WTC11 (cell line): ENCODE data around the gene INPPL1. TPM values are rescaled to one million over a fixed set of nuclear protein-coding genes. Genes with fewer than 3 reads are reported as not detected.
"Not testable (repeated sequence)": the region's sequence is repeated elsewhere in the genome, so short reads cannot be mapped to it uniquely, and the experiment has no call there.

Experiments
- ATAC-seq: fragments of 200-7000 bp; cut with Tn5 transposase; 2 replicates; pipeline ENCODE4 v1.10.0; 2021; ENCODE audit warnings: mild to moderate bottlenecking, moderate library complexity
- CTCF ChIA-PET: fragments of 300-600 bp; sonication (Branson Sonifier 250); formaldehyde crosslinking; loops from one replicate; lab custom pipeline; 2021; ENCODE audit warnings: antibody characterized with exemption; lab: Charles Lee
- POLR2A ChIA-PET: fragments of 350-600 bp; sonication (Branson Sonifier 250); formaldehyde crosslinking; loops from one replicate; lab custom pipeline; 2021; ENCODE audit warnings: antibody characterized with exemption; lab: Charles Lee
- DNase-seq: peaks from one replicate; pipeline ENCODE4 v3.0.0; 2021; ENCODE audit warnings: low spot score
- H3K27ac Mint-ChIP-seq: 2 replicates; pipeline ENCODE4 v1.8.0; 2021; ENCODE audit warnings: mixed read lengths
- H3K27me3 Mint-ChIP-seq: 2 replicates; pipeline ENCODE4 v1.8.0; 2021; ENCODE audit warnings: low read depth, mild to moderate bottlenecking, moderate library complexity, mixed read lengths
- H3K36me3 Mint-ChIP-seq: 2 replicates; pipeline ENCODE4 v1.8.0; 2021; ENCODE audit warnings: mixed read lengths
- H3K4me1 Mint-ChIP-seq: 2 replicates; pipeline ENCODE4 v1.8.0; 2022; ENCODE audit warnings: mixed read lengths
- H3K4me3 Mint-ChIP-seq: 2 replicates; pipeline ENCODE4 v1.8.0; 2021; ENCODE audit warnings: mild to moderate bottlenecking, moderate library complexity, mixed read lengths
- H3K9me3 Mint-ChIP-seq: 2 replicates; pipeline ENCODE4 v1.8.0; 2021; ENCODE audit warnings: mixed read lengths
- ERG ChIP-seq: fragments of 250-450 bp; sonication (Bioruptor Pico); IDR thresholded peaks from 2 replicates; pipeline ENCODE4 v1.8.0; 2021; ENCODE audit warnings: mild to moderate bottlenecking
- MYBL2 ChIP-seq: sonication (generic); formaldehyde crosslinking; IDR thresholded peaks from 2 replicates; pipeline ENCODE4 v1.8.1; 2023; ENCODE audit warnings: mild to moderate bottlenecking, moderate library complexity, missing genetic modification reagents
- NFATC4 ChIP-seq: fragments of 250-450 bp; sonication (Bioruptor Pico); IDR thresholded peaks from 2 replicates; pipeline ENCODE4 v1.9.0; 2021; ENCODE audit warnings: mild to moderate bottlenecking
- NFYB ChIP-seq: sonication (generic); formaldehyde crosslinking; conservative IDR thresholded peaks from 2 replicates; pipeline ENCODE4 v1.8.0; 2022; ENCODE audit warnings: low read depth, missing genetic modification reagents
- NR1H2 ChIP-seq: sonication (generic); formaldehyde crosslinking; IDR thresholded peaks from 2 replicates; pipeline ENCODE4 v1.9.0; 2021; ENCODE audit warnings: mild to moderate bottlenecking, moderate library complexity, missing genetic modification reagents
- PREB ChIP-seq: sonication (generic); formaldehyde crosslinking; IDR thresholded peaks from 2 replicates; pipeline ENCODE4 v1.8.1; 2022; ENCODE audit warnings: mild to moderate bottlenecking, missing genetic modification reagents, moderate library complexity, borderline replicate concordance
- PRRX2 ChIP-seq: fragments of 250-450 bp; sonication (Bioruptor Pico); IDR thresholded peaks from 2 replicates; pipeline ENCODE4 v1.8.0; 2021; ENCODE audit warnings: mild to moderate bottlenecking
- SMAD3 ChIP-seq: sonication (generic); formaldehyde crosslinking; IDR thresholded peaks from 2 replicates; pipeline ENCODE4 v1.8.0; 2022; ENCODE audit warnings: missing genetic modification reagents, mild to moderate bottlenecking, borderline replicate concordance
- SP1 ChIP-seq: sonication (generic); formaldehyde crosslinking; conservative IDR thresholded peaks from 2 replicates; pipeline ENCODE4 v1.8.1; 2022; ENCODE audit warnings: missing genetic modification reagents
- ZNF121 ChIP-seq: sonication (generic); formaldehyde crosslinking; IDR thresholded peaks from 2 replicates; pipeline ENCODE4 v1.8.0; 2023; ENCODE audit warnings: missing genetic modification reagents
- ZNF138 ChIP-seq: sonication (generic); formaldehyde crosslinking; conservative IDR thresholded peaks from 2 replicates; pipeline ENCODE4 v1.8.1; 2022; ENCODE audit warnings: mild to moderate bottlenecking, moderate library complexity, missing genetic modification reagents
- ZNF232 ChIP-seq: sonication (generic); formaldehyde crosslinking; IDR thresholded peaks from 2 replicates; pipeline ENCODE4 v1.8.0; 2022; ENCODE audit warnings: mild to moderate bottlenecking, missing genetic modification reagents
- ZNF263 ChIP-seq: sonication (generic); formaldehyde crosslinking; IDR thresholded peaks from 2 replicates; pipeline ENCODE4 v1.8.1; 2022; ENCODE audit warnings: low read depth, mild to moderate bottlenecking, moderate library complexity, missing genetic modification reagents
- ZNF416 ChIP-seq: fragments of 250-450 bp; sonication (Bioruptor Pico); IDR thresholded peaks from 2 replicates; pipeline ENCODE4 v1.9.0; 2021; ENCODE audit warnings: mild to moderate bottlenecking, inconsistent platforms
- total RNA-seq: library from RNA; stranded (reverse); gene quantifications from 3 replicates; pipeline ENCODE4 v1.2.3, GENCODE V29; 2021
- TF ChIP-seq, protein P1 (sequence below): fragments of 250-450 bp; sonication (Bioruptor Pico); IDR thresholded peaks from 2 replicates; pipeline ENCODE4 v1.9.0; 2021; ENCODE audit warnings: moderate library complexity, mild to moderate bottlenecking, inconsistent platforms, borderline replicate concordance
- TF ChIP-seq, protein P2 (sequence below): sonication (generic); formaldehyde crosslinking; IDR thresholded peaks from 2 replicates; pipeline ENCODE4 v1.8.0; 2022; ENCODE audit warnings: mild to moderate bottlenecking, missing genetic modification reagents
- TF ChIP-seq, protein P3 (sequence below): sonication (generic); formaldehyde crosslinking; IDR thresholded peaks from 2 replicates; pipeline ENCODE4 v1.8.0; 2023; ENCODE audit warnings: mild to moderate bottlenecking, missing genetic modification reagents
- TF ChIP-seq, protein P4 (sequence below): fragments of 200-600 bp; IDR thresholded peaks from 2 replicates; pipeline ENCODE4 v1.8.0; 2022; ENCODE audit warnings: antibody characterized with exemption

INPPL1 gene
- total RNA-seq, 1 experiment from 2014 or later, result 136 TPM

GRCh38 chr11:72204886-72205285, 19.7 kb upstream of the INPPL1 start:
- Mint-ChIP-seq H3K27me3 (no peaks in the 10 kb centered on the region; the same call in 1 of the 2 replicates), H3K4me1 (no peaks in the 10 kb centered on the region), H3K4me3 (no peak overlapping the region), H3K27ac (no peak overlapping the region), H3K36me3 (no peaks in the 10 kb centered on the region), H3K9me3 (peaks cover 11% of the 10 kb centered on the region)
- TF ChIP-seq ERG (CRISPR knock-in tag) (no peak), MYBL2 (CRISPR knock-in tag) (no peak), ZNF232 (CRISPR knock-in tag) (no peak), ZNF121 (CRISPR knock-in tag) (no peak), ZNF263 (CRISPR knock-in tag) (no peak), ZNF138 (CRISPR knock-in tag) (no peak), ZNF416 (CRISPR knock-in tag) (no peak), NFATC4 (CRISPR knock-in tag) (no peak), SMAD3 (CRISPR knock-in tag) (no peak), PREB (CRISPR knock-in tag) (no peak), NFYB (CRISPR knock-in tag) (no peak), SP1 (CRISPR knock-in tag) (no peak), PRRX2 (CRISPR knock-in tag) (no peak), NR1H2 (no peak)
- TF ChIP-seq, protein P1, sequence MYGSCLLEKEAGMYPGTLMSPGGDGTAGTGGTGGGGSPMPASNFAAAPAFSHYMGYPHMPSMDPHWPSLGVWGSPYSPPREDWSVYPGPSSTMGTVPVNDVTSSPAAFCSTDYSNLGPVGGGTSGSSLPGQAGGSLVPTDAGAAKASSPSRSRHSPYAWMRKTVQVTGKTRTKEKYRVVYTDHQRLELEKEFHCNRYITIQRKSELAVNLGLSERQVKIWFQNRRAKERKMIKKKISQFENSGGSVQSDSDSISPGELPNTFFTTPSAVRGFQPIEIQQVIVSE, result no peak
- TF ChIP-seq, protein P2, sequence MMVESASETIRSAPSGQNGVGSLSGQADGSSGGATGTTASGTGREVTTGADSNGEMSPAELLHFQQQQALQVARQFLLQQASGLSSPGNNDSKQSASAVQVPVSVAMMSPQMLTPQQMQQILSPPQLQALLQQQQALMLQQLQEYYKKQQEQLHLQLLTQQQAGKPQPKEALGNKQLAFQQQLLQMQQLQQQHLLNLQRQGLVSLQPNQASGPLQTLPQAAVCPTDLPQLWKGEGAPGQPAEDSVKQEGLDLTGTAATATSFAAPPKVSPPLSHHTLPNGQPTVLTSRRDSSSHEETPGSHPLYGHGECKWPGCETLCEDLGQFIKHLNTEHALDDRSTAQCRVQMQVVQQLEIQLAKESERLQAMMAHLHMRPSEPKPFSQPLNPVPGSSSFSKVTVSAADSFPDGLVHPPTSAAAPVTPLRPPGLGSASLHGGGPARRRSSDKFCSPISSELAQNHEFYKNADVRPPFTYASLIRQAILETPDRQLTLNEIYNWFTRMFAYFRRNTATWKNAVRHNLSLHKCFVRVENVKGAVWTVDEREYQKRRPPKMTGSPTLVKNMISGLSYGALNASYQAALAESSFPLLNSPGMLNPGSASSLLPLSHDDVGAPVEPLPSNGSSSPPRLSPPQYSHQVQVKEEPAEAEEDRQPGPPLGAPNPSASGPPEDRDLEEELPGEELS (CRISPR knock-in tag), result no peak
- TF ChIP-seq, protein P3, sequence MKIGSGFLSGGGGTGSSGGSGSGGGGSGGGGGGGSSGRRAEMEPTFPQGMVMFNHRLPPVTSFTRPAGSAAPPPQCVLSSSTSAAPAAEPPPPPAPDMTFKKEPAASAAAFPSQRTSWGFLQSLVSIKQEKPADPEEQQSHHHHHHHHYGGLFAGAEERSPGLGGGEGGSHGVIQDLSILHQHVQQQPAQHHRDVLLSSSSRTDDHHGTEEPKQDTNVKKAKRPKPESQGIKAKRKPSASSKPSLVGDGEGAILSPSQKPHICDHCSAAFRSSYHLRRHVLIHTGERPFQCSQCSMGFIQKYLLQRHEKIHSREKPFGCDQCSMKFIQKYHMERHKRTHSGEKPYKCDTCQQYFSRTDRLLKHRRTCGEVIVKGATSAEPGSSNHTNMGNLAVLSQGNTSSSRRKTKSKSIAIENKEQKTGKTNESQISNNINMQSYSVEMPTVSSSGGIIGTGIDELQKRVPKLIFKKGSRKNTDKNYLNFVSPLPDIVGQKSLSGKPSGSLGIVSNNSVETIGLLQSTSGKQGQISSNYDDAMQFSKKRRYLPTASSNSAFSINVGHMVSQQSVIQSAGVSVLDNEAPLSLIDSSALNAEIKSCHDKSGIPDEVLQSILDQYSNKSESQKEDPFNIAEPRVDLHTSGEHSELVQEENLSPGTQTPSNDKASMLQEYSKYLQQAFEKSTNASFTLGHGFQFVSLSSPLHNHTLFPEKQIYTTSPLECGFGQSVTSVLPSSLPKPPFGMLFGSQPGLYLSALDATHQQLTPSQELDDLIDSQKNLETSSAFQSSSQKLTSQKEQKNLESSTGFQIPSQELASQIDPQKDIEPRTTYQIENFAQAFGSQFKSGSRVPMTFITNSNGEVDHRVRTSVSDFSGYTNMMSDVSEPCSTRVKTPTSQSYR, result no peak
- TF ChIP-seq, protein P4, sequence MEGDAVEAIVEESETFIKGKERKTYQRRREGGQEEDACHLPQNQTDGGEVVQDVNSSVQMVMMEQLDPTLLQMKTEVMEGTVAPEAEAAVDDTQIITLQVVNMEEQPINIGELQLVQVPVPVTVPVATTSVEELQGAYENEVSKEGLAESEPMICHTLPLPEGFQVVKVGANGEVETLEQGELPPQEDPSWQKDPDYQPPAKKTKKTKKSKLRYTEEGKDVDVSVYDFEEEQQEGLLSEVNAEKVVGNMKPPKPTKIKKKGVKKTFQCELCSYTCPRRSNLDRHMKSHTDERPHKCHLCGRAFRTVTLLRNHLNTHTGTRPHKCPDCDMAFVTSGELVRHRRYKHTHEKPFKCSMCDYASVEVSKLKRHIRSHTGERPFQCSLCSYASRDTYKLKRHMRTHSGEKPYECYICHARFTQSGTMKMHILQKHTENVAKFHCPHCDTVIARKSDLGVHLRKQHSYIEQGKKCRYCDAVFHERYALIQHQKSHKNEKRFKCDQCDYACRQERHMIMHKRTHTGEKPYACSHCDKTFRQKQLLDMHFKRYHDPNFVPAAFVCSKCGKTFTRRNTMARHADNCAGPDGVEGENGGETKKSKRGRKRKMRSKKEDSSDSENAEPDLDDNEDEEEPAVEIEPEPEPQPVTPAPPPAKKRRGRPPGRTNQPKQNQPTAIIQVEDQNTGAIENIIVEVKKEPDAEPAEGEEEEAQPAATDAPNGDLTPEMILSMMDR, result no peak
- ChIA-PET POLR2A (no interaction called here), CTCF (interaction anchor here (0.9 kb wide), 1 partner anchor 61 kb away, joined by 4 read pairs; no protein-coding TSS in a partner anchor)
- ATAC-seq (no peak), DNase-seq (no peak)

DNA sequence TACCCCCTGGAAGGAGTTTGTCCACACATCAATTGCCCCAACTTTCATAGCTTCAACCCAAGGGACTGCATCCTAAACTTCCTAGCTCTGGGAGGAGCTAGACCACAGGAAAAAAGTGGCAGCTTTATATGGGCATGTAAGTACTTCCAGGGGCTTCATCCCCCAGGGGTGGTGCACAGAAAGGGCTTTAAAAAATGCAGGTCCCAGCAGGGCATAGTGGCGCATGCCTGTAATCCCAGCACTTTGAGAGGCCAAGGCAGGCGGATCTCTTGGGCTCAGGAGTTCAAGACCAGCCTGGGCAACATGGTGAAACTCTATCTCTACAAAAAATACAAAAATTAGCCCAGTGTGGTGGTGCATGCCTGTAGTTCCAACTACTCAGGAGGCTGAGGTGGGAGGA, 17.8 kb upstream of the INPPL1 start:
- not testable (repeated sequence) for H3K27ac Mint-ChIP-seq, H3K9me3 Mint-ChIP-seq, ATAC-seq, H3K4me3 Mint-ChIP-seq, H3K27me3 Mint-ChIP-seq, H3K4me1 Mint-ChIP-seq, H3K36me3 Mint-ChIP-seq, DNase-seq
- ChIA-PET CTCF (interaction anchor here (0.7 to 2.0 kb wide), 4 partner anchors 18 to 182 kb away, joined by 3 to 8 read pairs (median 6); partner anchors contain the start of gene INPPL1), POLR2A (interaction anchor here (0.9 kb wide), 1 partner anchor 16 kb away, joined by 3 read pairs; no protein-coding TSS in a partner anchor)
